A673 (cell line): ENCODE data around the gene LGALS14.

ENCODE experiments used
- CTCF ChIP-seq: fragments of 300-800, 200-600 bp; sonication (generic); conservative IDR thresholded peaks from 2 replicates; pipeline ENCODE4 v1.5.1; 2017; ENCODE audit warnings: low read depth, mild to moderate bottlenecking, antibody characterized with exemption, low read length, moderate library complexity, mixed read lengths
- EZH2 ChIP-seq: fragments of 200-600 bp; sonication (generic); IDR thresholded peaks from 2 replicates; pipeline ENCODE4 v1.6.1; 2017; ENCODE audit warnings: borderline replicate concordance, low read depth, mild to moderate bottlenecking, mixed read lengths, antibody characterized with exemption, low read length; ENCODE audit not compliant: poor library complexity, severe bottlenecking

GRCh38 chr19:39686739-39687138 is 17.5 kb upstream of the LGALS14 start:
- TF ChIP-seq CTCF: no peak
- no peak for TF ChIP-seq EZH2
